Activated T-cell treated with anti-CD3 and anti-CD28 coated beads, Interleukin-2, amount 50 U/mL, for 24 hours (primary cell): ENCODE data around the gene PCYT2.

ENCODE experiments used
- DNase-seq: peaks from one replicate; pipeline ENCODE4 v3.0.0-alpha.2; 2020
- H3K27ac Mint-ChIP-seq: 2 replicates; pipeline ENCODE4 v1.8.0; 2020; ENCODE audit warnings: mild to moderate bottlenecking, mixed read lengths
- H3K27me3 Mint-ChIP-seq: 2 replicates; pipeline ENCODE4 v1.8.0; 2020; ENCODE audit warnings: mixed read lengths
- H3K36me3 Mint-ChIP-seq: 2 replicates; pipeline ENCODE4 v1.8.0; 2020; ENCODE audit warnings: low read depth, mixed read lengths
- H3K4me1 Mint-ChIP-seq: 2 replicates; pipeline ENCODE4 v1.8.0; 2020; ENCODE audit warnings: low read depth, mixed read lengths
- H3K4me3 Mint-ChIP-seq: 2 replicates; pipeline ENCODE4 v1.8.0; 2020; ENCODE audit warnings: mild to moderate bottlenecking, moderate library complexity, mixed read lengths
- H3K9me3 Mint-ChIP-seq: 2 replicates; pipeline ENCODE4 v1.8.0; 2020; ENCODE audit warnings: mixed read lengths

The PCYT2 gene

DNA sequence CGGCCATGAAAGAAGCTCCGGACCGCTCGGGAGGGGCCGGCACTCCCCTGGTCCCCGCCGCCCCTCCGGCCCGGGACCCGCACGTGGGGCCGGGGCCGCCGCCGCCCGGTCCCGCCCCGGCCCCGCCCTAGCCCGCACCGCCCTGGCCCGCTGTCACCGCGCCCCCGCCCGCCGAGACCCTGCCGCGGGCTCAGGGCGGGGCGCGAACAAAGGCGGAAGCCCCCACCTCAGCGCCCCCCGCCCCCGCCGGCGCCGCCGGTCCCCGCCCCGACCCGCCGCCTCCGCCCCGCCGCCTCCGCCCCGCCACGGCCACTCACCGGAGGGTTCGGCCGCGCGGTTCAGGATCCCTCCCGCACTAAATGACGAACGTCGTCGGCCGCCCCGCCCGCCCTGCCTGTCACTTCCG lies 40.2 kb downstream of the PCYT2 start, which contains the start of gene ARHGDIA:
ARHGDIA (minus strand) TSS at position 357 of the 406 bp plus-strand sequence. CDS start 1,407 bp downstream, outside the sequence.
- DNase-seq, result no peak
- H3K4me3 Mint-ChIP-seq, result peak within 1 kb of the TSS; percentile 93
- H3K27me3 Mint-ChIP-seq, result no peaks in the 10 kb centered on the region
- peak within 1 kb of the TSS; percentile 97 for H3K27ac Mint-ChIP-seq
- H3K4me1 Mint-ChIP-seq, result peaks cover 55% of the 10 kb centered on the region
- no peaks in the 10 kb centered on the region for H3K9me3 Mint-ChIP-seq
- H3K36me3 Mint-ChIP-seq, result peaks cover 64% of the 10 kb centered on the region

DNA sequence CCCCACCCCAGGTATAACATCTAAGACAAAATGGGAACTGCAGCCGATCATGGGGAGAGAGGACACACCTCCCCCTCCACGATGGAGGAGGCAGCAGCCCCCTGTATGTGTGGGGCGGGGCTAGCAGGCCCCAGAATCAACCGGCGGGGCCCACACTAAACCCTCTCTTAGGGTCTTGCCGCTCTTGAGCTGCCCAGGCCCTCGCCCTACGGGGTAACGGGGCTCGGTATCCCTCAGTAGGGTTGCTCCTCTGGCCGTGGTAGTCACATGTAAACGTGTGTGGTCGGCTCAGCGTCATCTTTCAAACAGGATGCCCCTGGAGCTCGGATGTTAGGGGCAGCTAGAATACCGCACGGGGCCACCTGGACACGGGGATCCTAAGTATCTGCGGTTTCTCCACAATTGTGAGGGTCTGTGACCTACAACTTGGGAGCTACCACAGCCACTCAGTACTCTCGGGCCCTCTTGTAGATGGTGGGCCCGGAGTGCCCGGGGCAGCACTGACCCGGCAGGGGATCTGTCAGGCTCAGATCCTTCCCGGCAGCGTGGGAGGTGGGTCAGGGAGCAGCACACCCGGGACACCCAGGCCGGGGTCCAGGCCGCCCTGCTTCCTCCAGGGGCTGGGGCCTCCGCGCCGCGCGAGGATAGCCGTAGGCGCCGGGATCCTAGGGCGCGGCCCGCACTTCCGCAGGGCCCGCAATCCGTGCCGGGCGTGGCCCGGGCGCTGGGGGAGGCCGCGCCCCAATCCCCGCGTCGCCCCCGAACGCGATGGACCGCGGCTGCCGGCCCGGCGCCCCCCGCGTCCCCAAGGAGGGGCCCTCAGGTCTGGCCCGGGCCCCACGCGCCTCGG lies 40.8 kb downstream of the PCYT2 start:
- Mint-ChIP-seq H3K27me3 (no peaks in the 10 kb centered on the region), H3K4me1 (peaks cover 59% of the 10 kb centered on the region), H3K9me3 (no peaks in the 10 kb centered on the region), H3K36me3 (peaks cover 70% of the 10 kb centered on the region), H3K4me3 (peak overlapping the region; percentile 93), H3K27ac (peak overlapping the region; percentile 94)
- DNase-seq, result peak; percentile 73

DNA sequence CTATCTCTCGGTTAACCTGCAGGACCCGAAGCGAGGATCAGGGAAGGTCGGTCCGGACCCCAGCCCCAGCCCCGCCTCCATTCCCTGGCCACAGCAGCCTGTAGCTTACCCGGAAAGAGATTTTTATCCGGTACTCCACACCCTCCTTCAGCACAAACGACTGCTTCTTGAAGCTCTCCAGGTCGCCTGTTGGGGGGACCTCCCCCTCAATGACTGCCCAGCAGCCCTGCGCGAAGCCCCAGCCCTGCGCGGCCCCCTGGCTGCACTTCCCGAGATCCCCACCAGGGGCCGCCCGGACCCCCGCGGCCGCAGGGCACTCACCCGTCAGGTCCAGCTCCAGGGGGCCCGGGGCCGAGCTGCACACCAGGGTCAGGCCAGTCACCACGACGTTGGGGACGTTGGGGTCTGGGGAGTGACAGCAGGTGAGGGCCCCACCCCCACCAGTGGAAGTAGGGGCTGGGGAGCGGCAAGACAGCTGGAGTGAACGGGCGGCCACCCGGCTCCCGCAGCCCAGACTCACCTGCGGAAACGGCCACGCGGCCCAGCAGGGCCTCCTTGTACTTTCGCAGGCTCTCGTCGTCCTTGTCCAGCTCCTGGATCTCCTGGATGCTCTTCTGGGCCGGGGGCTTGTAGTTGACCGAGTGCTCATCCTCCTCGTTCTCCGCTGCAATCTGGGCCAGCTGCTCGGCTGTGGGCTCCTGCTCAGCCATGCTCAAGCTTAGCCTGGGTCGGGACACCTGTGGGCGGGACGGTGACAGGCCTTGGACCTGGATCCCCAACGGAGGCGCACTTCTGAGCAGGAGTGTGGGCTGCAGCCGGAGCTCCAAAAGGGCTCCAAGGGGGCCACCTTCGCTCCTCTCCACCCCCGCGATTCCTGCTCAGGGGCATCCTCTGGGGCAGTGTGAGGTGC lies 41.7 kb downstream of the PCYT2 start:
- H3K27ac Mint-ChIP-seq, result peak overlapping the region; percentile 94
- DNase-seq, result peak; percentile 76

DNA sequence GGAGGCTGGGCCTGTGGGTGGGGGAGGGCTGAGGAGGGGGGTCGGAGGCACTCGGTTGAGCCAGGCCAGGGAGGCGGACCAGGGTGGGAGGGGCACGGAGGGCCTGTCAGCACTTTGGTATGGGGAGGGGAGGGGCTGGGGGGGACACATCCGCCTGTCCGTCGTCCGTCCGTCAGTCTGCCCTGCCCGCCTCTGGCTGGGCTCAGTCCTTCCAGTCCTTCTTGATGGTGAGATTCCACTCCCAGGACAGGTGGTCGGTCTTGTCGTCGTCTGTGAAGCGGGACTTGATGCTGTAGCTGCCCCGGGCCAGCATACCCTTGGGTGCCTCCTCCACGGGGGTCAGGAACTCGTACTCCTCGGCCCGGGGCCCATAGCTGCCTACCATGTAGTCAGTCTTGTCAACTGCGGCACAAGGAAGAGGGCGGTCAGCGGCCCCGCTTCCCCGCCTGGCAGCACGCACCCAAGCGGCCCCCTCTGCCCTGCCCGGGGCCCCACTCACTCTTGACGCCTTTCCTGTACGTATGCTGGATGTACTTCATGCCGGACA lies 42.5 kb downstream of the PCYT2 start:
- Mint-ChIP-seq H3K36me3 (peaks cover 84% of the 10 kb centered on the region), H3K9me3 (no peaks in the 10 kb centered on the region), H3K27me3 (no peaks in the 10 kb centered on the region), H3K4me1 (peaks cover 51% of the 10 kb centered on the region), H3K27ac (peak overlapping the region; percentile 94), H3K4me3 (peak overlapping the region; percentile 93)
- DNase-seq, result no peak

More for the DNA sequence above, 41.7 kb downstream of the PCYT2 start:
- peaks cover 57% of the 10 kb centered on the region for H3K4me1 Mint-ChIP-seq
- H3K27me3 Mint-ChIP-seq, result no peaks in the 10 kb centered on the region
- H3K36me3 Mint-ChIP-seq, result peaks cover 79% of the 10 kb centered on the region
- peak overlapping the region; percentile 93 for H3K4me3 Mint-ChIP-seq
- H3K9me3 Mint-ChIP-seq, result no peaks in the 10 kb centered on the region

DNA sequence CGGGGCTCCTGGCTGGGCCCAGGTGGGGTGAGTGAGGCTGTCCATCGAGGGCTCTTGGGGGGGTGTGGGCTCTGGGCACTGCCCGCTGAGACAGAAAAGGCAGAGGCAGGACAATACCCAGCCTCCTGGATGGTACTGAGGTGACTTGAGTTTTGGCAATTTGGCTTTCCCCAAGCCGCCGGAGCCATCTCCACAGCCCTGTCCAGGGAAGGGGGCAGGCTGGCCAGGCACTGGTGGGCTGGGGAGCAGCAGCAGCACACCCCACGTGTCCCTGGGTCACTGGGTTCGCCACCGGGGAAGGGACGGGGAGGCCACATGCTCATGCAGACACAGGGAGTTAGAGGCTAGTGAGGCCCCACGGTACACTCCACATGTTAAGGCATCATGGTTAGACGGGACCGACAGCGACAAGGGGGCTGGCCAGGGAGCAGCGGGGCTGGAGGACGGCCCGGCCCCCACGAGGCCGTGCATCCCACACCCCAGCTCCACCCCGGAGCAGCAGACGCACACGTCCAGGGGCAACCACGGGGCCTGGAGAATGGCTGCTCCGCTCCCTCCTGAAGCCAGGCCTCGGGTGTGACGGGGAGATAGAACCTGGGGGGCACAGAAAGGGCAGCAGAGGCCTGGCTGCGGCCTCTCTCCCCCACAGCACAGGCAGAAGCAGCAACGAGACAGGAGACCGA lies 43.1 kb downstream of the PCYT2 start:
- no peaks in the 10 kb centered on the region for H3K27me3 Mint-ChIP-seq
- H3K9me3 Mint-ChIP-seq, result no peaks in the 10 kb centered on the region
- H3K36me3 Mint-ChIP-seq, result peaks cover 85% of the 10 kb centered on the region
- peak overlapping the region; percentile 43 for H3K4me3 Mint-ChIP-seq
- no peak for DNase-seq
- H3K27ac Mint-ChIP-seq, result peak overlapping the region; percentile 86
- peaks cover 52% of the 10 kb centered on the region for H3K4me1 Mint-ChIP-seq

DNA sequence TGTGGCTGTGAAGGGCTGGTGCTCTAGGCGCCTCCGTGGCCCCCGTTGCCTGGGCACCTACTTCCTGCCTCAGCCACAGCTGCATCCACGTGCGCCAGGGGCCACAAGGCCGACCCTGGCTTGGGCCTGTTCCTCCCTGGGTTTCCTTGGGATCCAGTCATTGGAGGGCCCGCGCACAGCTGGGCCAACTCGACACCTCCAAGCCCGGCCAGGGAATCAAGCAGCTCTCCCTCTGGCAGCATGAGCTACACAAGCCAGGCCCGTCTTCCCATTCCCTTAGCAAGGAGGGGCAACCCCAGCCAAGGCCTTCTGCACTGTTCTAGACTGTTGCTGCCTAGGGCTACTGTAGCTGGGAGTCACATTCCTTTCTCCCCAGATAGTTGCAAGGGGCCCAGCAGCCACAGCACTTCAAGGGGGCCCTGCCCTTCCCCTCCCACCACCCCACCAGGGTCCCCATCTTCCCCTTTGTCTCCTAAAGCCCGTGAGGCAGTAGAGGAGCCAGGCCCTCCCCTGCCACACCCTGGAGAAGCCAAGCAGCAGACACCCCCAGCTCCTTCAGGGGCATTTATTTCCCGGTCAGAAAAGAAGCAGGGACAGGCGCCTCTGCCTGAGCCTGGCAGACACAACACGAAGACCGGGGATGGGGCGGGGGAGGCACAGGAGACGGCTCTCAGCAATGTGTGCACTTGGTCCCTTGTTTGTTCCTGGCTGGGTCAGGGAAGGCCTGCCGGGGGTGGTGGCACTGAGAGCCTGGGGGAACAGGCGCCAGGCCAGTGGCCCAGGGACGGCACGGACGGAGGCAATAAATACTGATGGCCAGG lies 43.8 kb downstream of the PCYT2 start:
- peaks cover 53% of the 10 kb centered on the region for H3K4me1 Mint-ChIP-seq
- H3K4me3 Mint-ChIP-seq, result peak overlapping the region; percentile 49
- H3K36me3 Mint-ChIP-seq, result peaks cover 86% of the 10 kb centered on the region

DNA sequence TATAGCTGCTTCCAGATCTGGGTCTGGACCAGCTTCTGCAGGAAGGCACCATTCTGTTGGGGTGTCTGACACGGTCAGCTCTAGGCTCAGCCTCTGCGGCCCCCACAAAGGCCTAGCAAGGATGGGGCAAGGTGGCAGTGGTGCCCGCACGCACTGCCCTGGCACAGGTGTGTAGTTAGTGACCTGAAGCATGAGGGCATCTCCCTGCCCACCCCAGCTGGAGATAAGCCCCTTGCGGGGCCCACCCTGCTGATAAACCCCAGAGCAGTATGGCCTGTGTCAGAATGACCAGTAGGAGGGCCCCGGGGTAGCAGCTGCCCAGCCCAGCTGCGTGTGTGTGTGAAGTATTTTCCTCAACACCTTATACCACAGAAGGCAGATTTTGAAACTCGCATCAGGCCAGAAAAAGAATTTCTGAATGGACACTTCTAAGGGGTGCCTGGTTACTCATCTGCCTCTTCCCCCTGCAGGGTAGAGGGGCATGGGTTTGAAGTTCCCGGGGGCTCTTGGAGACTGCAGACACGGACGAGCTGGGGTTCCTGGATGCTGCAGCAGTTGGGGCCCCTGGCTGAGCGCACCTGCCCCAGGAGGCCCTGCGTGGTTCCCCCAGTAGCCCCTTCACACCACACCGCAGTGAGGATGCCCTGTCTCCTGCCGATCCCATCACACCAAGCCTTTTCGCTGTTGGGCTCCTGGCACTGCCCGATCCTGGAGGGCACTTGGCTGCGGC lies 44.6 kb downstream of the PCYT2 start:
- H3K4me3 Mint-ChIP-seq, result peak overlapping the region; percentile 49

More for the DNA sequence above, 43.8 kb downstream of the PCYT2 start:
- Mint-ChIP-seq H3K9me3 (no peaks in the 10 kb centered on the region), H3K27ac (peak overlapping the region; percentile 86), H3K27me3 (no peaks in the 10 kb centered on the region)
- peak; percentile 63 for DNase-seq

DNA sequence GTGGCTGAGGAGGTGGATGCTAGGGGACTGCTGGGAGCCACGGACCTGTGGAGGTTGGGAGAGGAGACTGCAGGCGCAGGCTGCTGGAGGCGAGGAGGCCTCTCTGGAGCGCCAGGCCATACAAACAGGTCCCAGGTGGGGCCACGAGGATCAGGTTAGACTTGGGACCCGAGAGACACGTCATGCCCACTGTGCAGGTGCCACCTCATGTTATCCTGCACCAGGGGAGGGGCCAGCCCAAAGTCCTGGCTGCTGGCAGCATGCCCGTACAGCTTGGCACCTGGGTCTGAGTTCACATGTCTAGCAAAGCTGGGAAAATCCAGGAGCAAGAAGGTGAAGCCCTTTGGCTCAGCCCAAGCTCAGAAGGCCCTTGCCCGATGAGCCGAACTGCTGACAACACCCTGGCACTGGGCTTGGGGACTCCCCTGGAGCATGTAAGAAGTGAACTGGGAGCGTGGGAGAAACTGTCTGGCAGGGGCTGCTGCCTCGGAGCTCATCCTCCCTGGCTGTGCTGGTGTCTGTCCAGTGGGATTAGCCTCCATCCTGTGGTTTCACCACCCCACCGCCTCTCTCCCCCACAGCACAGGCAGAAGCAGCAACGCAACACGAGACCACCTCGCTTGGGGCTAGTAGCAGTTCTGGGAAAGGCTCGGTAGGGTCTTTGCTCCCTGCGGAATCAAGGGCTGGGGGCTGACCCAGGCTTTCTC lies 45.3 kb downstream of the PCYT2 start:
- peaks cover 90% of the 10 kb centered on the region for H3K36me3 Mint-ChIP-seq
- no peaks in the 10 kb centered on the region for H3K27me3 Mint-ChIP-seq
- peak overlapping the region; percentile 86 for H3K27ac Mint-ChIP-seq
- no peak overlapping the region for H3K4me3 Mint-ChIP-seq
- DNase-seq, result peak; percentile 52
- H3K4me1 Mint-ChIP-seq, result peaks cover 54% of the 10 kb centered on the region
- no peaks in the 10 kb centered on the region for H3K9me3 Mint-ChIP-seq

More for the DNA sequence above, 44.6 kb downstream of the PCYT2 start:
- Mint-ChIP-seq H3K9me3 (no peaks in the 10 kb centered on the region), H3K36me3 (peaks cover 84% of the 10 kb centered on the region), H3K27ac (peak overlapping the region; percentile 86), H3K27me3 (no peaks in the 10 kb centered on the region), H3K4me1 (peaks cover 52% of the 10 kb centered on the region)
- DNase-seq, result peak; percentile 54

DNA sequence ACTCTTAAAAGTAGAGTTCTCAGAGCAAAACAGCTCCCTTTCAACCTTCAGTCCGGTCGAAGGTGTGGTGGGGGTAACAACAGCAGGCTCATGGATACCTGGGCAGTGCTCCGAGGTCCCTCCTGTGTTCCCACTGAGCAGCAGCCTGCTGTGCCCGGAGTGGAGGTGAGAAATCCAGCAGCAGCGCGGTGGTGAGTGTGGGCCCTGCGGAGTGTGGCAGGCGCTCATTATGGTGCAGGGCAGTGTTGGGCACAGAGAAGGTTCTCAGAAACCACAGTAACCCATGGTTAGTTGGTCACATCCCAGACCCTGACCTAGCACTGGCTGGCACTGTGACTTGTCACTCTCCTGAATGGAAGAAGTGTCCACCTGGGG lies 45.9 kb downstream of the PCYT2 start:
- Mint-ChIP-seq H3K4me3 (no peak overlapping the region), H3K27me3 (peaks cover 2% of the 10 kb centered on the region), H3K9me3 (no peaks in the 10 kb centered on the region), H3K36me3 (peaks cover 88% of the 10 kb centered on the region), H3K4me1 (peaks cover 54% of the 10 kb centered on the region), H3K27ac (peak overlapping the region; percentile 86)
- DNase-seq, result peak; percentile 41

DNA sequence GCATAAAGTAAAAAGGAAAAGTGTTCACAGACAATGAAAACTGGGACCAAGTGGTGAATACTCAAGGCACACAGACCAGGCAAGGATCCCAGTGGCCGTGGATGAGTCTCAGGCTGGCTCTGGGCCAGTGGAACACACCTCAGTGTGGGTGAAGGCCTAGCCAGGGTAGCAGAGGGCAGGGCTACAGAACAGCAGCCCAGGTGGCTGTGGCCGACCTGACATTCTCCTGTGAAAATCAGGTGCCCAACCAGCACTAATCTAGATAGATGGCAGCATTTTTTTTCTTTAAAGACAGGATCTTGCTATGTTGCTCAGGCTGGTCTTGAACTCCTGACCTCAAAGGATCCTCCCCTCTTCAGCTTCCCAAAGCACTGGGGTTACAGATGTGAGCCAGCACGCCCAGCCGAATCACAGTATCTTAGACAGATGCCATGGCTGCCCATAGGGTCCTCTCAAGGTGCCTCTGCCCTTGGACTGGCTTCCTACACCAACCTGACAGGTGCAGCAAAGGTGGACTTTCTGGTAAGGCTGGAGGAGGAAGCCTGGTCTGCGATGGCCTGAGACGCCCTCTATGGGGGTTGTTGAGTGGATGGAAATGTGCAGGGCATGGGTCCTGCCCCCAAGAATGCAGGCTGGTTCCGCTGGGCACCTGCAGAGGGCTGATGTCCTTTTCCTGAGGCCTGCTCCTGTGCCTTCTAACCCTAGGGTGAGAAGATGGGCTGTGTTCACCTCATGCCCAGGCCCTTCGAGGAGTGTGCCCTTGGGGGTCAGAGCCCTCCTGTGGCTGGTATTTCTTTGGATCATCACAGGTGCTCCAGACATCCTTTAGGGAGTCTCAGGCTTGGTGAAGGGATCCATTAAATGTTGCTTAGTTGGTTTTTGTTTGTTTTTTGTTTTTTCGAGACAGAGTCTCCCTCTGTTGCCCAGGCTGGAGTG lies 47.1 kb downstream of the PCYT2 start:
- no peak for DNase-seq
- peaks cover 51% of the 10 kb centered on the region for H3K4me1 Mint-ChIP-seq
- H3K4me3 Mint-ChIP-seq, result peak overlapping the region; percentile 17
- no peaks in the 10 kb centered on the region for H3K9me3 Mint-ChIP-seq
- H3K36me3 Mint-ChIP-seq, result peaks cover 83% of the 10 kb centered on the region
- peak overlapping the region; percentile 79 for H3K27ac Mint-ChIP-seq
- peaks cover 2% of the 10 kb centered on the region for H3K27me3 Mint-ChIP-seq

DNA sequence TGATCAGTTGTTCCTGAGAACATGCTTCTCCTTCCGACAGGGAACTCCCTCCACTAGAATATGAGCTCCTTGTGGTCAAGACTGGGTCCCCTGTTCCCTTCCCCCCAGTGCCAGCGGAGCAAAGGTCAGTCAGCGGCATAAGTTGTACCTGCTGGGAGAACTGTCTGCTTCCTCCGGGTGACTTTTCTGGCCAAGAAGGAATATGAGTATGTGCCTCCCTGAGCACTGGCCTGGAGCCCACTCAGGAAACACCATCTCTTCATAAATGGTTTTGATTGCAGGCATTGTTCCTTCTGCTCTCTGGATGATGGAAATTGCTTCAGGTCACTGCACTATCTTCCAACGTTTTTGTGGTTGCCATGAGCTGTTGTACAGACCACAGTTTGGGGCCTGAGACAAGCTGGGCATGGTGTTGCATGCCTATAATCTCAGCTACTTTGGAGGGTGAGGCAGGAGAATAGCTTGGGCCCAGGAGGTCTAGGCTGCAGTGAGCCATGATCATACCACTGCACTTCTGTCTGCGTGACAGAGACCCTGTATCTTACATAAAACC lies 48.0 kb downstream of the PCYT2 start:
- H3K4me3 Mint-ChIP-seq, result peak overlapping the region; percentile 63
- peaks cover 84% of the 10 kb centered on the region for H3K36me3 Mint-ChIP-seq
- peak overlapping the region; percentile 79 for H3K27ac Mint-ChIP-seq
- peaks cover 2% of the 10 kb centered on the region for H3K27me3 Mint-ChIP-seq
- peaks cover 57% of the 10 kb centered on the region for H3K4me1 Mint-ChIP-seq
- no peaks in the 10 kb centered on the region for H3K9me3 Mint-ChIP-seq
- DNase-seq, result no peak
